ENCODE measurements around the gene ATP7B. TPM values are rescaled to one million over a fixed set of nuclear protein-coding genes. Genes with fewer than 3 reads are reported as not detected.
A peak's percentile ranks its signal among the peaks of the same experiment; 100 is the strongest.
"Not testable (repeated sequence)": the region's sequence is repeated elsewhere in the genome, so short reads cannot be mapped to it uniquely, and the experiment has no call there.

ATP7B gene
- total RNA-seq, 1 donor from 2014 or later: 3.8 TPM

DNA sequence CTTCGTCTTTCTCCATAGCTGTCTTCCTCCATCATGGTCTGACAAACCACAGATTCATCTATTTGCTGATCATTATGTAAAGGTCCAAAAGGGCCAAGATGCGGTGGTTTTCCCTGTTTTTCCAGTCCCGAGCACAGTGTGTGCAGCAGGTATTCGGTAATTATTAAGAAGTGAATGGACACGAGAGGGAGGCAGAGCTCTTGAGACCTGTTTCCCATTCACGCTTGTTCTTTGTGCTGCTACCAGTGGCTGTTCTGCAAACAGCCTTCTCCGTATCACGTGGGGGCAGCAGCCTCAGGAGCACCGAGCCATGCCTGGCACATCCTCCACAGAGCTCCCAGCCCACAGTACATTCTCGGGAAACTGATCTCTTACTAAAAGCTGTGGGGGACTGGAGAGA is 99.2 kb downstream of the ATP7B start:
- Histone ChIP-seq H3K4me3 (no peak overlapping the region), H3K9me3 (replicated peaks) (no peaks in the 10 kb centered on the region), H3K27me3 (ENCODE audit: low read depth) (no peaks in the 10 kb centered on the region), H3K27ac (replicated peaks) (no peak overlapping the region), H3K36me3 (no peaks in the 10 kb centered on the region), H3K4me1 (peaks cover 4% of the 10 kb centered on the region)
- intact Hi-C loops (cut with micrococcal nuclease): no loop called here
- TF ChIP-seq, protein P1, sequence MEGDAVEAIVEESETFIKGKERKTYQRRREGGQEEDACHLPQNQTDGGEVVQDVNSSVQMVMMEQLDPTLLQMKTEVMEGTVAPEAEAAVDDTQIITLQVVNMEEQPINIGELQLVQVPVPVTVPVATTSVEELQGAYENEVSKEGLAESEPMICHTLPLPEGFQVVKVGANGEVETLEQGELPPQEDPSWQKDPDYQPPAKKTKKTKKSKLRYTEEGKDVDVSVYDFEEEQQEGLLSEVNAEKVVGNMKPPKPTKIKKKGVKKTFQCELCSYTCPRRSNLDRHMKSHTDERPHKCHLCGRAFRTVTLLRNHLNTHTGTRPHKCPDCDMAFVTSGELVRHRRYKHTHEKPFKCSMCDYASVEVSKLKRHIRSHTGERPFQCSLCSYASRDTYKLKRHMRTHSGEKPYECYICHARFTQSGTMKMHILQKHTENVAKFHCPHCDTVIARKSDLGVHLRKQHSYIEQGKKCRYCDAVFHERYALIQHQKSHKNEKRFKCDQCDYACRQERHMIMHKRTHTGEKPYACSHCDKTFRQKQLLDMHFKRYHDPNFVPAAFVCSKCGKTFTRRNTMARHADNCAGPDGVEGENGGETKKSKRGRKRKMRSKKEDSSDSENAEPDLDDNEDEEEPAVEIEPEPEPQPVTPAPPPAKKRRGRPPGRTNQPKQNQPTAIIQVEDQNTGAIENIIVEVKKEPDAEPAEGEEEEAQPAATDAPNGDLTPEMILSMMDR (IDR thresholded peaks at IDR 0.05; ENCODE audit: borderline replicate concordance): peak; percentile 33
- DNase-seq: no peak

DNA sequence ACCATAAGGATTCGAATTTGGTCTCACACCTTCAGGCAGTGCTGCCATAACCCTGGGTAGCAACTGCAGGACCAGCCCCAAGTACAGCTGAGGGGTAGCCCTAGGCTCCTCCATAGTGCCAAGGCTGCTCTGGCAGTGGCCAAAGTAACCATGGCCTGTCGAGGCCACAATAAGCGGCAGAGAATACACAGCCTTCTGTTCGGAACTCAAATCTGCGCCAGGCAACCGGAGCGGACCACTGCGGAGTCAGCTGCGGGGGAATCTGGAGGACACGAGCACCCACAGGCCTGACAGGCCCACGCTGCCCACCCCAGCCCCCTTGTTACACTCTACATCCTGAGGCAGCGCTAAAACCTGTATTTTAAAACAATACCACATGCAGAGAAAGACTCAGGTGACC is 100.7 kb downstream of the ATP7B start:
- TF ChIP-seq, protein P1 (IDR thresholded peaks at IDR 0.05; ENCODE audit: borderline replicate concordance): no peak

DNA sequence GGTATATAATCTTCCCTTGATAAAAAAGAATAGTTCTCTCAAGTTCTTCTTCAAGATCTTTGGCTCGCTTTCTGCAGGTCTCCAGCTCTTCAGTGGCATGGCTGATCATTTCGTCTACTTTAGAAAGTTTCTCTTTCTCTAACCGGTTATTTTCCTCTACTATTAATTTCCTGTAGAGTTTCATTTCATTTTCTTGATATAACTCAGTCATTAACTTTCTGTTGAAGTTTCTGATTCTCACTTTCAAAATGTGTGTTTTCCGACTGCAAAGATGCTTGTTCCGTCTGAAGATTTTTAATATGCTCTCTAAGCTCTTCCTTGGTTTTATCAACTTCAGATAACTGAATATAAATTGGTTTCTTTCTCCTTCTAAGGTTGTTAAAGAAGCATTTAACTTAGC is 102.0 kb downstream of the ATP7B start:
- DNase-seq; H3K36me3 ChIP-seq; H3K27ac ChIP-seq (replicated peaks); intact Hi-C loops (cut with micrococcal nuclease); H3K9me3 ChIP-seq (replicated peaks); H3K4me3 ChIP-seq; H3K27me3 ChIP-seq (ENCODE audit: low read depth): not testable (repeated sequence)
- peaks cover 15% of the 10 kb centered on the region for H3K4me1 ChIP-seq

More for the DNA sequence above, 100.7 kb downstream of the ATP7B start:
- no peaks in the 10 kb centered on the region for H3K27me3 ChIP-seq (ENCODE audit: low read depth)
- no peaks in the 10 kb centered on the region for H3K36me3 ChIP-seq
- H3K9me3 ChIP-seq (replicated peaks): no peaks in the 10 kb centered on the region
- no peak overlapping the region for H3K4me3 ChIP-seq
- intact Hi-C loops (cut with micrococcal nuclease): no loop called here
- peaks cover 15% of the 10 kb centered on the region for H3K4me1 ChIP-seq
- no peak for DNase-seq
- H3K27ac ChIP-seq (replicated peaks): no peak overlapping the region

DNA sequence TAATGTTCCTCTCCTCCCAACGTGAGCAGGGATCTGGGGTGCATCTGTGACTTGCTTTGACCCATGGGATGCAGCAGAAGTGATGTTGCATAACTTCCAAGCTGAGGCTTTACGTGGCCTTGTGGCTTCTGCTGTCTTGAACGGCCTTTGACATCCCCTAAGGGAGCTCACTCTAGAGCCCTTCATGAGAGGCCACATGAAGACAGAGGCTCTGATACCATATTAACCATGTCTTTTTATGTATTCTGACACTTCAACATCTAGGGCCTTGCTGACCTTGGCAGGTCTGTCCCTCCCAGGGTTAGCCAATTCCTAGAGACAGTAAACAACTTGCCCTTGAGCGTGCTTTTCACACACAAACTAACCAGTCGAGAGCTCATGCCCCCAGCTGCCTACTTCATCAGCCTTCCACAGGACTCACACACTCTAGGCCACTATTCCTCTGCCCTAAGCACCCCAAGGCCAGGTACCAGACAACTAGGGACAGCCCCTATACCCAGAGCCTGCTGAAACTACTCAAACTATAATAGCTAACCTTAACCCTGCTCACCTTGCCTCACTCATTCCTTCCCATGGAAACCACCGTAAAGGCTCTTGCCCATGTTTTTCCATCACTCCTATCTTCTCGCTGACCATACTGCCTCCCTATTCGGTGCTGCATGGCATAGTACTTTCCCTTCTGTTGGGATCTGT is 104.1 kb downstream of the ATP7B start:
- H3K36me3 ChIP-seq: no peaks in the 10 kb centered on the region
- intact Hi-C loops (cut with micrococcal nuclease): no loop called here
- H3K4me3 ChIP-seq: no peak overlapping the region
- H3K9me3 ChIP-seq (replicated peaks): no peaks in the 10 kb centered on the region
- no peaks in the 10 kb centered on the region for H3K27me3 ChIP-seq (ENCODE audit: low read depth)
- H3K4me1 ChIP-seq: peaks cover 15% of the 10 kb centered on the region
- no peak for DNase-seq
- peak overlapping the region; percentile 44 for H3K27ac ChIP-seq (replicated peaks)
- TF ChIP-seq, protein P1 (IDR thresholded peaks at IDR 0.05; ENCODE audit: borderline replicate concordance): no peak

DNA sequence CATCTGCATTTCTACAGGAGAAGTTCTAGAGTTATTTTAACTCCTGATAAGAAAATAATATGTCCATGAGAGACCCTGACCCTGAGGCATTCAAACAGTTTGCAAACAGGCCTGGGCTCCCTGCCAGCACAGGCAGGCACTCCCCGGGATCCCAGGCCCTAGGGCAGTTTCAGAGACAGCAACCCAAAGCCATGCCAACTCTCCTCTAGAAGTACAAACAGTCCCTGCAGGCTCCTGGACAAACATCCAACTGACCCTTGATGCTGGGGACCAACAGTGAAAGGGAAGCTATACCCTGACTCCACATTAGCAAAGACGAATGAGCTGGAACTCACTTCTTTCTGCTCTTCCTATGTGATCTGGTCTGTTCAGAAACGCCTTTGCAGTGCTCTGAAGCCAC is 104.7 kb downstream of the ATP7B start:
- peaks cover 15% of the 10 kb centered on the region for H3K4me1 ChIP-seq
- H3K27me3 ChIP-seq (ENCODE audit: low read depth): no peaks in the 10 kb centered on the region
- DNase-seq: peak; percentile 36
- peak overlapping the region; percentile 44 for H3K27ac ChIP-seq (replicated peaks)
- TF ChIP-seq, protein P1 (IDR thresholded peaks at IDR 0.05; ENCODE audit: borderline replicate concordance): no peak
- H3K9me3 ChIP-seq (replicated peaks): no peaks in the 10 kb centered on the region
- no peaks in the 10 kb centered on the region for H3K36me3 ChIP-seq
- no peak overlapping the region for H3K4me3 ChIP-seq
- intact Hi-C loops (cut with micrococcal nuclease): no loop called here

DNA sequence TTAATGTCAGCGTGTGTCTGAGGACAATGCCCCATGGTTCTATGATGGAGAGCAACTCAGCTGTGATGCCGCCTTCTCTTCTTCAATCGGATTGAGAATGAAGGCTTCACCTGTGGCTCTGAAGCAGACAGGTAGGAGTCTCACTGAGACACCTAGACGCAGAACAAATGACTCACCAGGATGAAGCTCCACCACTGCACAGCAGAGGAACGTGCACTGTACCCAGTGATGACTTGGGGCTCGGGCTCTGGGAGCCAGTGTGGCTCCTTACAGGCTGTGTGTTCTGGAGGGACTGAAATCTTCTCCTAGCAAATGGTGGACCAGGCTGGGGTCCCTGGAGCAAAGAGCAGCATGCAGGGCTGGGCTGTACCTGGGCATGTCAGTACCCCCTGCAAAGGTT is 105.5 kb downstream of the ATP7B start:
- no peak overlapping the region for H3K27ac ChIP-seq (replicated peaks)
- no peak overlapping the region for H3K4me3 ChIP-seq
- peaks cover 15% of the 10 kb centered on the region for H3K4me1 ChIP-seq
- no peaks in the 10 kb centered on the region for H3K9me3 ChIP-seq (replicated peaks)
- no peak for DNase-seq
- no peaks in the 10 kb centered on the region for H3K36me3 ChIP-seq
- TF ChIP-seq, protein P1 (IDR thresholded peaks at IDR 0.05; ENCODE audit: borderline replicate concordance): no peak
- intact Hi-C loops (cut with micrococcal nuclease): no loop called here
- no peaks in the 10 kb centered on the region for H3K27me3 ChIP-seq (ENCODE audit: low read depth)

Measured in left ventricle myocardium inferior (tissue), 1 donor.